H1 (cell line): ENCODE results near the gene BBS9. TPM values are rescaled to one million over a fixed set of nuclear protein-coding genes. Genes with fewer than 3 reads are reported as not detected.

Source experiments
- CTCF ChIA-PET: fragments of 300-600 bp; sonication (Branson Sonifier 250); formaldehyde crosslinking; loops from one replicate; lab custom pipeline; 2021; ENCODE audit not compliant: partially characterized antibody; lab: Charles Lee
- POLR2A ChIA-PET: fragments of 300-600 bp; sonication (Branson Sonifier 250); formaldehyde crosslinking; loops from one replicate; lab custom pipeline; 2021; ENCODE audit warnings: inconsistent platforms; ENCODE audit not compliant: partially characterized antibody; lab: Charles Lee
- DNase-seq, 2 experiments: peaks; one replicate each; pipeline versions ENCODE4 v3.0.0 to v3.0.0-alpha.2; 2010 to 2022; ENCODE audit warnings: low spot score in 2 of 2, low read depth in 1 of 2, mixed read lengths in 1 of 2
- FAIRE-seq: peaks from 2 replicates; lab custom pipeline; 2011; peaks lifted over from hg19 to GRCh38; lab: Jason Lieb, UNC
- H2AFZ ChIP-seq: 2 replicates; pipeline ENCODE4 v1.8.1; 2012; ENCODE audit warnings: low read length, inconsistent platforms
- H2AK5ac ChIP-seq: 2 replicates; pipeline ENCODE4 v1.6.1; 2013; ENCODE audit warnings: low read depth, low read length
- H2BK120ac ChIP-seq: replicated peaks from 2 replicates; pipeline ENCODE3; 2013; ENCODE audit warnings: low read depth, low read length, inconsistent platforms
- H2BK12ac ChIP-seq: 2 replicates; pipeline ENCODE4 v1.6.1; 2013; ENCODE audit warnings: low read depth, low read length
- H2BK15ac ChIP-seq: 2 replicates; pipeline ENCODE4 v1.6.1; 2013; ENCODE audit warnings: low read length
- H2BK20ac ChIP-seq: 2 replicates; pipeline ENCODE4 v1.6.1; 2013; ENCODE audit warnings: low read length
- H2BK5ac ChIP-seq: 2 replicates; pipeline ENCODE4 v1.6.1; 2013; ENCODE audit warnings: low read depth, low read length
- H3K14ac ChIP-seq: 2 replicates; pipeline ENCODE4 v1.6.1; 2013; ENCODE audit warnings: inconsistent platforms; ENCODE audit not compliant: insufficient read length
- H3K18ac ChIP-seq: 2 replicates; pipeline ENCODE4 v1.6.1; 2013; ENCODE audit warnings: low read length; ENCODE audit errors: extremely low read depth
- H3K23ac ChIP-seq: 2 replicates; pipeline ENCODE4 v1.6.1; 2013; ENCODE audit warnings: inconsistent platforms; ENCODE audit not compliant: insufficient read length
- H3K23me2 ChIP-seq: 2 replicates; pipeline ENCODE4 v1.6.1; 2013; ENCODE audit warnings: low read depth, low read length
- H3K27ac ChIP-seq: 2 replicates; pipeline ENCODE4 v1.6.1; 2011; ENCODE audit warnings: low read depth, low read length, inconsistent platforms
- H3K27me3 ChIP-seq, 4 experiments: replicated peaks in 1 of 4; 1 replicate in 1 of 4; 2 replicates in 3 of 4; pipeline versions ENCODE4 v1.6.1 to v1.8.1; 2011 to 2013; ENCODE audit warnings: low read length in 3 of 4, mild to moderate bottlenecking in 3 of 4, inconsistent platforms in 2 of 4, mixed read lengths in 2 of 4, moderate library complexity in 1 of 4; ENCODE audit not compliant: control insufficient read depth in 3 of 4, insufficient read depth in 3 of 4; ENCODE audit errors: extremely low read depth in 1 of 4
- H3K36me3 ChIP-seq, 4 experiments: 2 replicates each; pipeline versions ENCODE4 v1.6.1 to v1.8.1; 2011 to 2013; ENCODE audit warnings: mild to moderate bottlenecking in 4 of 4, low read length in 3 of 4, moderate library complexity in 2 of 4, control low read depth in 1 of 4, inconsistent platforms in 1 of 4; ENCODE audit not compliant: insufficient read depth in 4 of 4, control insufficient read depth in 2 of 4
- H3K4ac ChIP-seq: replicated peaks from 2 replicates; pipeline ENCODE3; 2013; ENCODE audit warnings: low read length, low read depth, mixed read lengths, inconsistent platforms; ENCODE audit not compliant: insufficient read length
- H3K4me1 ChIP-seq, 4 experiments: replicated peaks in 1 of 4; 1 replicate in 1 of 4; 2 replicates in 3 of 4; pipeline versions ENCODE4 v1.6.1 to v1.8.1; 2011 to 2013; ENCODE audit warnings: low read length in 3 of 4, inconsistent platforms in 2 of 4, mixed read lengths in 1 of 4; ENCODE audit not compliant: insufficient read depth in 4 of 4, control insufficient read depth in 3 of 4
- H3K4me2 ChIP-seq, 2 experiments: 2 replicates each; pipeline versions ENCODE4 v1.6.1 to v1.8.1; 2011 to 2013; ENCODE audit warnings: low read depth in 2 of 2, low read length in 2 of 2, control low read depth in 1 of 2, inconsistent platforms in 1 of 2, mild to moderate bottlenecking in 1 of 2; ENCODE audit not compliant: insufficient read depth in 1 of 2
- H3K4me3 ChIP-seq, 4 experiments: fragments of 200-600, 300-600 bp in 1 of 4; sonication (generic), shearing (Covaris generic), sonication (Bioruptor Twin) in 1 of 4; 2 replicates each; pipeline versions ENCODE4 v1.5.1 to v1.8.1; 2011 to 2016; ENCODE audit warnings: low read length in 4 of 4, low read depth in 3 of 4, control low read depth in 2 of 4, inconsistent platforms in 2 of 4, mild to moderate bottlenecking in 2 of 4, mixed read lengths in 1 of 4, moderate library complexity in 1 of 4; ENCODE audit not compliant: insufficient read depth in 2 of 4; ENCODE audit errors: extremely low read depth in 1 of 4
- H3K56ac ChIP-seq: replicated peaks from 2 replicates; pipeline ENCODE3; 2013; ENCODE audit warnings: low read depth, mild to moderate bottlenecking, mixed read lengths, low read length, inconsistent platforms; ENCODE audit not compliant: insufficient read length
- H3K79me1 ChIP-seq: 2 replicates; pipeline ENCODE4 v1.6.1; 2013; ENCODE audit warnings: low read depth, low read length, control low read depth
- H3K79me2 ChIP-seq, 2 experiments: 2 replicates each; pipeline versions ENCODE4 v1.6.1 to v1.8.1; 2012 to 2013; ENCODE audit warnings: low read length in 2 of 2, mild to moderate bottlenecking in 2 of 2, inconsistent platforms in 1 of 2; ENCODE audit not compliant: insufficient read depth in 2 of 2, control insufficient read depth in 1 of 2
- H3K9ac ChIP-seq, 4 experiments: replicated peaks in 1 of 4; 1 replicate in 1 of 4; 2 replicates in 3 of 4; pipeline versions ENCODE4 v1.6.1 to v1.8.1; 2011 to 2013; ENCODE audit warnings: low read depth in 3 of 4, low read length in 3 of 4, control low read depth in 2 of 4, mild to moderate bottlenecking in 2 of 4, moderate library complexity in 2 of 4, inconsistent platforms in 1 of 4; ENCODE audit errors: extremely low read depth in 1 of 4
- H3K9me3 ChIP-seq, 2 experiments: 2 replicates each; pipeline versions ENCODE4 v1.6.1 to v1.8.1; 2012 to 2013; ENCODE audit warnings: mild to moderate bottlenecking in 2 of 2, moderate library complexity in 2 of 2, control low read depth in 1 of 2, inconsistent platforms in 1 of 2, low read depth in 1 of 2, low read length in 1 of 2, mixed read lengths in 1 of 2; ENCODE audit not compliant: insufficient read depth in 2 of 2
- H4K20me1 ChIP-seq, 2 experiments: replicated peaks in 1 of 2; 2 replicates each; pipeline versions ENCODE3 to v1.8.1; 2011 to 2013; ENCODE audit warnings: inconsistent platforms in 2 of 2, low read length in 2 of 2, mild to moderate bottlenecking in 1 of 2; ENCODE audit not compliant: insufficient read depth in 2 of 2, control insufficient read depth in 1 of 2
- H4K5ac ChIP-seq: 2 replicates; pipeline ENCODE4 v1.6.1; 2013; ENCODE audit warnings: low read length, low read depth, mixed read lengths, inconsistent platforms; ENCODE audit not compliant: insufficient read length
- H4K8ac ChIP-seq: 2 replicates; pipeline ENCODE4 v1.8.0; 2013; ENCODE audit warnings: mild to moderate bottlenecking, moderate library complexity, low read length, inconsistent platforms; ENCODE audit not compliant: insufficient read depth; ENCODE audit errors: extremely low read depth
- H4K91ac ChIP-seq: replicated peaks from 2 replicates; pipeline ENCODE3; 2013; ENCODE audit warnings: low read length, mixed read lengths, inconsistent platforms; ENCODE audit not compliant: insufficient read length
- RXRA ChIP-seq: IDR thresholded peaks from 2 replicates; pipeline ENCODE4 v1.6.1; 2011; ENCODE audit warnings: low read depth, mild to moderate bottlenecking, low read length, moderate library complexity; ENCODE audit not compliant: insufficient read depth
- SUZ12 ChIP-seq: fragments of 200-600 bp; sonication (generic); IDR thresholded peaks from 2 replicates; pipeline ENCODE4 v1.6.1; 2012; ENCODE audit warnings: mild to moderate bottlenecking, inconsistent platforms, low read length, moderate library complexity, mixed read lengths
- WGBS, 2 experiments: shearing (Covaris generic) in 1 of 2; methylation state at CpG; one replicate each; pipeline versions ENCODE4 v1.1.6 to v1.1.7; 2013 to 2015; ENCODE audit warnings: low lambda C conversion rate in 2 of 2, mixed read lengths in 2 of 2, inconsistent platforms in 1 of 2, low coverage in 1 of 2, missing lambda C conversion rate in 1 of 2; ENCODE audit not compliant: insufficient replicate concordance in 2 of 2, insufficient coverage in 1 of 2, insufficient read length in 1 of 2; ENCODE audit errors: extremely low coverage in 1 of 2, missing lambda C conversion rate in 1 of 2; 5-methylcytosine and 5-hydroxymethylcytosine counted together
- polyA plus RNA-seq, 7 experiments: library from polyadenylated mRNA; depleted of rRNA in 3 of 7; stranded (reverse) in 5 of 7; unstranded in 2 of 7; fragments of >200 nt in 5 of 7; fragments of 200-250 nt in 2 of 7; gene quantifications; 1 replicate in 5 of 7; 2 replicates in 1 of 7; 4 replicates in 1 of 7; pipeline versions ENCODE4 v1.2.1 to v1.2.3, GENCODE V29; 2011 to 2013; ENCODE audit warnings: missing spikeins in 2 of 7, mixed read lengths in 2 of 7
- total RNA-seq: library from RNA; stranded (reverse); fragmentation: NEBNext Ultra II Directional; extraction: Animal tissue kit (Norgen Biotek cat#: 25700); gene quantifications from 2 replicates; pipeline ENCODE4 v1.2.1, GENCODE V29; 2021

The BBS9 gene
- total and polyA plus RNA-seq, 2 of the 8 experiments (the other 6 are each of a cell fraction or from before 2014, with no cell fraction given), result 22.3 to 37.0 TPM

DNA sequence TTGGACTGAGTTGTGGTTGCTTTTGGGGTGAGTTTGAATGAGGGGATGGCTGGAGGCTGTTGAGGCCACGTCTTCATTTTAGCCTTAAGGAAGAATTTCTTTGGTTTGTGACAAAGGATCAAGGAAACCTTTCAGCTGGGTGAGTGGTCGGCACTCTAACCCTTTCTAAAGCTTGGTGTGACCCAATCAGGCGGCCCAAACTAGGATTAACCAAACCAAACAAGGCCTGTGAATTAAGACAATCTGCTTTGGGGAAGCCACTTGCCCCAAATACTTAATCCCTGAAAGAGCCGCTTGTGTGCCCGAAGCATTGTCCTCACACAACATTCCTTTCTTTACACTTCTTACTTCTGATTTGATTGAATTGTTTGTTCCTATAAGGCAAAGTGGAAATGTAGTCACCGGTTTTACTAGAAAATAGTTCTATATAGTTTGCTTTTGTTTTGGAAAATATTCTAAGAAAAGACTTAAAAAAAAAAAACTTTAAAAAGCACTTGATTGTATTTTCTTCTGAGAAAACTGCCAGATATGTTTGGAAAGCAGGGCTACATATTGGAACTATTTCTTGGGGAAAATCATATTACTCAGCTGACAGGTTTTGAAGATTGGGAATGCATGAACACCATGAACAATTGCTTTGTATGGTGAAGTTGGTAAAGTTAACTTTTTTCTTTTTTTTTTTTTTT is 503.6 kb downstream of the BBS9 start:
- no peaks in the 10 kb centered on the region for H3K36me3 ChIP-seq
- DNase-seq, result no peak
- CTCF ChIA-PET, result no interaction called here
- no peak for FAIRE-seq
- H3K4ac ChIP-seq, result no peak overlapping the region
- no peaks in the 10 kb centered on the region for H3K9me3 ChIP-seq
- no peak overlapping the region for H3K18ac ChIP-seq
- 99% methylated on average over 6 of the region's 6 CpGs; no CpG with 5 or more reads in 1 of the 2 experiments for WGBS, 2 experiments
- H2AK5ac ChIP-seq, result no peak overlapping the region
- no peak overlapping the region for H3K4me3 ChIP-seq
- no peak overlapping the region for H3K27ac ChIP-seq
- peaks cover 0 to 5% of the 10 kb centered on the region in 2 experiments for H4K20me1 ChIP-seq
- no peak overlapping the region for H4K5ac ChIP-seq
- no peaks in the 10 kb centered on the region for H3K27me3 ChIP-seq
- H2BK15ac ChIP-seq, result no peak overlapping the region
- no peaks in the 10 kb centered on the region for H3K79me2 ChIP-seq
- no peak overlapping the region for H3K23ac ChIP-seq
- H4K8ac ChIP-seq, result no peak overlapping the region
- no peak overlapping the region for H3K14ac ChIP-seq
- H2BK120ac ChIP-seq, result no peak overlapping the region
- H3K56ac ChIP-seq, result no peak overlapping the region
- no peak overlapping the region for H2BK20ac ChIP-seq
- H3K9ac ChIP-seq, result no peak overlapping the region
- POLR2A ChIA-PET, result no interaction called here
- no peak overlapping the region for H2BK12ac ChIP-seq
- no peak overlapping the region for H2BK5ac ChIP-seq
- no peaks in the 10 kb centered on the region for H3K4me1 ChIP-seq
- H2AFZ ChIP-seq, result no peak overlapping the region
- H4K91ac ChIP-seq, result no peak overlapping the region
- no peaks in the 10 kb centered on the region for H3K23me2 ChIP-seq
- no peak overlapping the region for H3K4me2 ChIP-seq
- H3K79me1 ChIP-seq, result no peaks in the 10 kb centered on the region
- TF ChIP-seq RXRA, result no peak
- TF ChIP-seq SUZ12, result no peak
